Psoas muscle (tissue), 8 donors: ENCODE data around the gene TULP4. TPM values are rescaled to one million over a fixed set of nuclear protein-coding genes. Genes with fewer than 3 reads are reported as not detected.

ENCODE experiments used
- ATAC-seq, 4 donors: fragments of 200-7000 bp; cut with Tn5 transposase; one replicate each; pipeline ENCODE4 v1.9.1; 2020; ENCODE audit warnings: moderate library complexity in 3 of 4, mild to moderate bottlenecking in 2 of 4
- DNase-seq, 2 donors: peaks; one replicate each; pipeline ENCODE4 v3.0.0-alpha.2; 2020
- H3K27ac ChIP-seq: fragments of 200-600 bp; one replicate; pipeline ENCODE4 v1.8.0; 2022
- H3K27me3 ChIP-seq, 3 donors: fragments of 200-600 bp in 1 of 3; one replicate each; pipeline versions ENCODE4 v1.6.1 to v1.8.0; 2013 to 2022; ENCODE audit warnings: low read length in 2 of 3, mild to moderate bottlenecking in 2 of 3, moderate library complexity in 1 of 3; ENCODE audit not compliant: insufficient read depth in 3 of 3
- H3K36me3 ChIP-seq, 2 donors: fragments of 200-600 bp in 1 of 2; one replicate each; pipeline versions ENCODE4 v1.6.1 to v1.8.0; 2013 to 2022; ENCODE audit warnings: low read depth in 1 of 2, mild to moderate bottlenecking in 1 of 2, moderate library complexity in 1 of 2; ENCODE audit not compliant: insufficient read depth in 1 of 2
- H3K4me1 ChIP-seq: fragments of 200-600 bp; one replicate; pipeline ENCODE4 v1.8.0; 2022
- H3K4me3 ChIP-seq: fragments of 200-600 bp; one replicate; pipeline ENCODE4 v1.8.0; 2022; ENCODE audit warnings: mild to moderate bottlenecking
- H3K9me3 ChIP-seq: fragments of 200-600 bp; one replicate; pipeline ENCODE4 v1.8.0; 2022
- CTCF ChIP-seq: fragments of 200-600 bp; IDR thresholded peaks from one replicate; pipeline ENCODE4 v1.8.0; 2022; ENCODE audit warnings: antibody characterized with exemption
- WGBS, 3 donors: extraction: QIAGEN DNeasy Blood & Tissue Kit; methylation state at CpG; one replicate each; pipeline versions ENCODE4 v1.1.6 to v1.1.7; 2013; 5-methylcytosine and 5-hydroxymethylcytosine counted together
- intact Hi-C, 2 donors: fragments of 100-400 bp; cut with DNase I; formaldehyde crosslinking; loops; one replicate each; pipeline versions ENCODE4 v1.11.0 to v1.14.2; 2022
- polyA plus RNA-seq, 3 donors: library from polyadenylated mRNA; stranded (reverse); fragments of 200-250 nt; gene quantifications; one replicate each; pipeline ENCODE4 v1.2.3, GENCODE V29; 2013
- total RNA-seq, 4 donors: library from RNA; stranded (reverse); fragmentation: NEBNext Ultra II Directional in 2 of 4; extraction: Animal tissue kit (Norgen Biotek cat#: 25700) in 2 of 4; gene quantifications; one replicate each; pipeline versions ENCODE4 v1.2.1 to v1.2.4, GENCODE V29; 2021 to 2023
- donor health status: healthy with polysubstance abuse.
- donor health status: DM: no; HTN: no; CAD: no; lungs with moderate emphysema.
- donor health status: Bipolar disorder and iron deficiency.
- donor health status: healthy.
- donor health status: DM: yes; HTN: yes; CAD: no.
- donor health status: DM: no; HTN: no; CAD: no.
- donor health status: DM: no; HTN: no; CAD: no.
- donor health status: DM: yes; HTN: yes; CAD: no.

Gene TULP4
- total and polyA plus RNA-seq, 7 donors: 2.2 to 103 (median 63.2) TPM

GRCh38 chr6:158268361-158269147, 43.7 kb upstream of the TULP4 start:
- peaks cover 23% of the 10 kb centered on the region for H3K4me1 ChIP-seq
- TF ChIP-seq CTCF: no peak
- H3K4me3 ChIP-seq: no peak overlapping the region
- H3K27ac ChIP-seq: no peak overlapping the region
- H3K36me3 ChIP-seq: no peaks in the 10 kb centered on the region
- 48 to 50% (median 49%) methylated on average over 2 of the region's 2 CpGs for WGBS, 3 donors
- no peak for DNase-seq
- H3K27me3 ChIP-seq: no peaks in the 10 kb centered on the region
- intact Hi-C loops: no loop called here
- H3K9me3 ChIP-seq: no peaks in the 10 kb centered on the region
- peak in 1 of 4 donors; percentile 54 for ATAC-seq

- Histone ChIP-seq H3K9me3 (no peaks in the 10 kb centered on the region), H3K27me3 (no peaks in the 10 kb centered on the region), H3K4me1 (peaks cover 23% of the 10 kb centered on the region), H3K36me3 (no peaks in the 10 kb centered on the region), H3K27ac (no peak overlapping the region), H3K4me3 (no peak overlapping the region)
- intact Hi-C loops: no loop called here
- DNase-seq: no peak
- WGBS, 3 donors: 48 to 84% (median 57%) methylated on average over 3 of the region's 3 CpGs
- TF ChIP-seq CTCF: no peak
- peak in 1 of 4 donors; percentile 50 for ATAC-seq
Observed at GRCh38 chr6:158269657-158270056, 42.6 kb upstream of the TULP4 start.

- ATAC-seq (peak in 3 of 4 donors; percentile 34 to 65 (median 49)), DNase-seq (no peak)
- no peaks in the 10 kb centered on the region for H3K9me3 ChIP-seq
- intact Hi-C loops: no loop called here
- 75 to 81% (median 76%) methylated on average over 11 of the region's 11 CpGs for WGBS, 3 donors
- H3K36me3 ChIP-seq: no peaks in the 10 kb centered on the region
- TF ChIP-seq CTCF: no peak
- no peaks in the 10 kb centered on the region for H3K27me3 ChIP-seq
- H3K4me1 ChIP-seq: peaks cover 23% of the 10 kb centered on the region
- H3K27ac ChIP-seq: no peak overlapping the region
- H3K4me3 ChIP-seq: no peak overlapping the region
Observed at GRCh38 chr6:158270389-158271127, 41.7 kb upstream of the TULP4 start.

GRCh38 chr6:158272324-158272723, 39.9 kb upstream of the TULP4 start:
- H3K9me3 ChIP-seq: no peaks in the 10 kb centered on the region
- no peaks in the 10 kb centered on the region for H3K27me3 ChIP-seq
- no peak for TF ChIP-seq CTCF
- 78 to 95% (median 82%) methylated on average over 1 of the region's 1 CpG for WGBS, 3 donors
- ATAC-seq (no peak), DNase-seq (no peak)
- no peak overlapping the region for H3K4me3 ChIP-seq
- no peaks in the 10 kb centered on the region for H3K36me3 ChIP-seq
- H3K4me1 ChIP-seq: peaks cover 23% of the 10 kb centered on the region
- intact Hi-C loops: no loop called here
- no peak overlapping the region for H3K27ac ChIP-seq
